ENCODE measurements around the gene PHF19. TPM values are rescaled to one million over a fixed set of nuclear protein-coding genes. Genes with fewer than 3 reads are reported as not detected.

PHF19 gene
- total and polyA plus RNA-seq, 2 of the 8 experiments (the other 6 are each of a cell fraction or from before 2014, with no cell fraction given), result 28.2 to 31.8 TPM

- H2BK12ac ChIP-seq (ENCODE audit: low read depth, low read length), result no peak overlapping the region
- H3K79me1 ChIP-seq (ENCODE audit: low read depth, low read length), result peaks cover 3% of the 10 kb centered on the region; the same call in 1 of the 2 replicates
- H3K9me3 ChIP-seq (ENCODE audit: insufficient read depth in 2 of 2, low read depth in 1 of 2, low read length in 1 of 2), result no peaks in the 10 kb centered on the region
- FAIRE-seq (no peak), DNase-seq (ENCODE audit: low read depth in 1 of 2, low spot score in 2 of 2) (no peak)
- no peak overlapping the region for H4K5ac ChIP-seq (ENCODE audit: insufficient read length, low read depth, low read length)
- H3K4ac ChIP-seq (replicated peaks; ENCODE audit: insufficient read length, low read depth, low read length), result no peak overlapping the region
- TF ChIP-seq CTBP2 (IDR thresholded peaks at IDR 0.05; ENCODE audit: borderline replicate concordance, insufficient read depth, insufficient read length, low read length), result no peak
- TF ChIP-seq MAFK (IDR thresholded peaks at IDR 0.05; ENCODE audit: low read depth, low read length), result no peak
- H2AFZ ChIP-seq (ENCODE audit: low read length), result no peak overlapping the region
- no peak overlapping the region for H3K14ac ChIP-seq (ENCODE audit: insufficient read length)
- 94% methylated on average over 3 of the region's 3 CpGs; no CpG with 5 or more reads in 1 of the 2 experiments for WGBS, 2 experiments (ENCODE audit: extremely low coverage in 1 of 2, insufficient coverage in 1 of 2, insufficient read length in 1 of 2, insufficient replicate concordance in 2 of 2, low coverage in 1 of 2, low lambda C conversion rate in 2 of 2, missing lambda C conversion rate in 1 of 2)
- peaks cover 0 to 5% (median 2%) of the 10 kb centered on the region in 4 experiments; a peak in 2 of 7 replicates for H3K4me1 ChIP-seq (replicated peaks in 1 of 4; ENCODE audit: control insufficient read depth in 3 of 4, insufficient read depth in 4 of 4, low read length in 3 of 4)
- no peak overlapping the region for H3K9ac ChIP-seq (replicated peaks in 1 of 4; ENCODE audit: extremely low read depth in 1 of 4, low read depth in 3 of 4, low read length in 3 of 4)
- H2BK20ac ChIP-seq (ENCODE audit: low read length), result no peak overlapping the region
- peaks cover 1 to 5% (median 3%) of the 10 kb centered on the region in 4 experiments; a peak in 6 of 8 replicates for H3K36me3 ChIP-seq (ENCODE audit: control insufficient read depth in 2 of 4, insufficient read depth in 4 of 4, low read length in 3 of 4)
- no peak overlapping the region for H3K56ac ChIP-seq (replicated peaks; ENCODE audit: insufficient read length, low read depth, low read length)
- no peak overlapping the region for H3K4me2 ChIP-seq (ENCODE audit: insufficient read depth in 1 of 2, low read depth in 2 of 2, low read length in 2 of 2)
- no peak overlapping the region for H3K27ac ChIP-seq (ENCODE audit: low read depth, low read length)
- H3K27me3 ChIP-seq (replicated peaks in 1 of 4; ENCODE audit: control insufficient read depth in 3 of 4, extremely low read depth in 1 of 4, insufficient read depth in 3 of 4, low read length in 3 of 4), result no peaks in the 10 kb centered on the region
- peaks cover 0 to 2% of the 10 kb centered on the region in 2 experiments for H4K20me1 ChIP-seq (replicated peaks in 1 of 2; ENCODE audit: control insufficient read depth in 1 of 2, insufficient read depth in 2 of 2, low read length in 2 of 2)
- no peak overlapping the region for H3K18ac ChIP-seq (ENCODE audit: extremely low read depth, low read length)
- H2BK120ac ChIP-seq (replicated peaks; ENCODE audit: low read depth, low read length), result no peak overlapping the region
- H2AK5ac ChIP-seq (ENCODE audit: low read depth, low read length), result no peak overlapping the region
- H3K4me3 ChIP-seq (ENCODE audit: extremely low read depth in 1 of 4, insufficient read depth in 2 of 4, low read depth in 3 of 4, low read length in 4 of 4), result no peak overlapping the region
- no peak overlapping the region for H4K8ac ChIP-seq (ENCODE audit: extremely low read depth, insufficient read depth, low read length)
- H2BK15ac ChIP-seq (ENCODE audit: low read length), result no peak overlapping the region
- H4K91ac ChIP-seq (replicated peaks; ENCODE audit: insufficient read length, low read length), result no peak overlapping the region
- POLR2A ChIA-PET (ENCODE audit: partially characterized antibody), result interaction anchor here (0.9 to 1.3 kb wide), 2 partner anchors 10 to 57 kb away, joined by 3 read pairs; no protein-coding TSS in a partner anchor
- H3K23ac ChIP-seq (ENCODE audit: insufficient read length), result no peak overlapping the region
- H3K79me2 ChIP-seq (ENCODE audit: control insufficient read depth in 1 of 2, insufficient read depth in 2 of 2, low read length in 2 of 2), result peaks cover 3 to 58% of the 10 kb centered on the region in 2 experiments; a peak in 3 of 4 replicates
- H3K23me2 ChIP-seq (ENCODE audit: low read depth, low read length), result peaks cover 5% of the 10 kb centered on the region
- CTCF ChIA-PET (ENCODE audit: partially characterized antibody), result no interaction called here
- no peak overlapping the region for H2BK5ac ChIP-seq (ENCODE audit: low read depth, low read length)
Observed at GRCh38 chr9:120837921-120838320, 39.1 kb downstream of the PHF19 start.
